GM23338 (cell line): Measurements from ENCODE around the gene BEND5. TPM values are rescaled to one million over a fixed set of nuclear protein-coding genes. Genes with fewer than 3 reads are reported as not detected.

Experiments
- ATAC-seq: fragments of 200-7000 bp; cut with Tn5 transposase; 3 replicates; pipeline ENCODE4 v1.9.1; 2020
- DNase-seq: peaks from one replicate; pipeline ENCODE4 v3.0.0-alpha.2; 2015; ENCODE audit warnings: low spot score
- H2AFZ ChIP-seq: fragments of 200-600 bp; sonication (generic); 2 replicates; pipeline ENCODE4 v1.8.0; 2016; ENCODE audit warnings: antibody characterized with exemption, mild to moderate bottlenecking, moderate library complexity
- H3F3A ChIP-seq: fragments of 200-600 bp; sonication (generic); replicated peaks from 2 replicates; pipeline ENCODE4 v1.8.0; 2017; ENCODE audit warnings: antibody characterized with exemption, mixed run types, low read depth
- H3K27ac ChIP-seq: fragments of 200-600 bp; sonication (generic); 2 replicates; pipeline ENCODE4 v1.6.1; 2016; ENCODE audit warnings: low read depth
- H3K27me3 ChIP-seq: fragments of 200-600 bp; sonication (generic); 2 replicates; pipeline ENCODE4 v1.8.0; 2016; ENCODE audit warnings: mild to moderate bottlenecking, mixed run types, moderate library complexity; ENCODE audit not compliant: insufficient read depth
- H3K36me3 ChIP-seq: fragments of 200-600 bp; sonication (generic); 2 replicates; pipeline ENCODE4 v1.8.0; 2016; ENCODE audit warnings: mild to moderate bottlenecking; ENCODE audit not compliant: insufficient read depth
- H3K4me1 ChIP-seq: fragments of 200-600 bp; sonication (generic); 2 replicates; pipeline ENCODE4 v1.8.0; 2016; ENCODE audit warnings: mild to moderate bottlenecking, moderate library complexity; ENCODE audit not compliant: insufficient read depth
- H3K4me2 ChIP-seq: fragments of 200-600 bp; sonication (generic); 2 replicates; pipeline ENCODE4 v1.7.1; 2017; ENCODE audit warnings: mixed run types
- H3K4me3 ChIP-seq: fragments of 200-600 bp; sonication (generic); 2 replicates; pipeline ENCODE4 v1.6.1; 2016; ENCODE audit warnings: mixed run types
- H3K79me2 ChIP-seq: fragments of 200-600 bp; sonication (generic); replicated peaks from 2 replicates; pipeline ENCODE4 v1.8.0; 2017; ENCODE audit warnings: mild to moderate bottlenecking; ENCODE audit not compliant: insufficient read depth
- H3K9me2 ChIP-seq: fragments of 200-600 bp; sonication (generic); 2 replicates; pipeline ENCODE4 v1.8.0; 2017; ENCODE audit not compliant: insufficient read depth
- H4K20me1 ChIP-seq: fragments of 200-600 bp; sonication (generic); replicated peaks from 2 replicates; pipeline ENCODE4 v1.8.0; 2017; ENCODE audit warnings: mild to moderate bottlenecking; ENCODE audit not compliant: insufficient read depth
- H3K27ac Mint-ChIP-seq: 2 replicates; pipeline ENCODE4 v1.8.0; 2020; ENCODE audit warnings: inconsistent platforms, mild to moderate bottlenecking, moderate library complexity, mixed read lengths
- H3K27me3 Mint-ChIP-seq: 3 replicates; pipeline ENCODE4 v1.8.0; 2022; ENCODE audit warnings: low read depth, mild to moderate bottlenecking, moderate library complexity, mixed read lengths, inconsistent platforms; ENCODE audit not compliant: insufficient read depth, poor library complexity
- H3K36me3 Mint-ChIP-seq: 3 replicates; pipeline ENCODE4 v1.8.0; 2021; ENCODE audit warnings: low read depth, mild to moderate bottlenecking, inconsistent platforms, moderate library complexity, mixed read lengths
- H3K4me1 Mint-ChIP-seq: 3 replicates; pipeline ENCODE4 v1.8.0; 2020; ENCODE audit warnings: mild to moderate bottlenecking, inconsistent platforms, mixed read lengths
- H3K4me3 Mint-ChIP-seq: 3 replicates; pipeline ENCODE4 v1.8.0; 2021; ENCODE audit warnings: moderate library complexity, mild to moderate bottlenecking, inconsistent platforms, mixed read lengths
- H3K9me3 Mint-ChIP-seq: 3 replicates; pipeline ENCODE4 v1.8.0; 2020; ENCODE audit warnings: moderate library complexity, mild to moderate bottlenecking, inconsistent platforms, mixed read lengths
- CTCF ChIP-seq, 2 experiments: fragments of 200-600 bp in 1 of 2; sonication (generic) in 1 of 2; conservative IDR thresholded peaks; 2 replicates each; pipeline versions ENCODE4 v1.5.1 to v1.6.1; 2016 to 2017; ENCODE audit warnings: antibody characterized with exemption in 2 of 2, low read depth in 2 of 2, mild to moderate bottlenecking in 2 of 2, moderate library complexity in 1 of 2
- NANOG ChIP-seq: IDR thresholded peaks from 2 replicates; pipeline ENCODE4 v1.6.1; 2016; ENCODE audit warnings: antibody characterized with exemption, borderline replicate concordance
- ZNF114 ChIP-seq: fragments of 250-450 bp; sonication (Bioruptor Pico); IDR thresholded peaks from 2 replicates; pipeline ENCODE4 v1.5.0; 2020; ENCODE audit warnings: mild to moderate bottlenecking, moderate library complexity
- ZNF462 ChIP-seq: fragments of 250-450 bp; sonication (Bioruptor Pico); IDR thresholded peaks from 2 replicates; pipeline ENCODE4 v1.5.0; 2020; ENCODE audit warnings: mild to moderate bottlenecking, moderate library complexity
- polyA plus RNA-seq: library from polyadenylated mRNA; unstranded; fragments of >200 nt; fragmentation: Nextera tagmentation; extraction: Ambion mirVana; gene quantifications from 2 replicates; pipeline ENCODE4 v1.2.1, GENCODE V29; 2016
- total RNA-seq: library from RNA; depleted of rRNA; stranded (reverse); fragments of >200 nt; shearing (Covaris generic); gene quantifications from 2 replicates; pipeline ENCODE4 v1.2.3, GENCODE V29; 2014

BEND5 gene
- total and polyA plus RNA-seq, 2 experiments from 2014 or later = 6.8 to 12.3 TPM

GRCh38 chr1:48761986-48762385 is 14.7 kb downstream of the BEND5 start (continued):
- TF ChIP-seq ZNF462 (CRISPR knock-in tag) = no peak

- no peaks in the 10 kb centered on the region for H3K9me3 Mint-ChIP-seq
- Histone ChIP-seq H3K79me2 (no peaks in the 10 kb centered on the region), H3K4me1 (peaks cover 13% of the 10 kb centered on the region; the same call in 1 of the 2 replicates), H3K4me2 (no peak overlapping the region), H4K20me1 (no peaks in the 10 kb centered on the region), H3F3A (no peaks in the 10 kb centered on the region), H3K4me3 (no peak overlapping the region), H3K27me3 (no peaks in the 10 kb centered on the region), H3K27ac (no peak overlapping the region), H3K9me2 (no peaks in the 10 kb centered on the region), H2AFZ (no peak overlapping the region), H3K36me3 (peaks cover 8% of the 10 kb centered on the region)
- peaks cover 17% of the 10 kb centered on the region for H3K4me1 Mint-ChIP-seq
- peaks cover 2% of the 10 kb centered on the region for H3K27me3 Mint-ChIP-seq
- ATAC-seq (no peak), DNase-seq (no peak)
- no peak overlapping the region for H3K4me3 Mint-ChIP-seq
- H3K36me3 Mint-ChIP-seq = peaks cover 27% of the 10 kb centered on the region; the same call in 2 of the 3 replicates
- H3K27ac Mint-ChIP-seq = no peak overlapping the region
- no peak for TF ChIP-seq ZNF114 (CRISPR knock-in tag)
- TF ChIP-seq CTCF (conservative IDR thresholded peaks at IDR 0.05; ENCODE audit: low read depth in 2 of 2) = no peak
- TF ChIP-seq ZNF462 (CRISPR knock-in tag) = no peak
- no peak for TF ChIP-seq NANOG
These were observed 15.3 kb downstream of the BEND5 start for GRCh38 chr1:48761411-48761810.
